GM19395 (cell line): ENCODE measurements around the gene ZSCAN31.

Experiments
- ATAC-seq: cut with Tn5 transposase; IDR thresholded peaks from one replicate; pipeline ENCODE4 v1.9.1; 2021; ENCODE audit warnings: mild to moderate bottlenecking, moderate library complexity; ENCODE audit not compliant: unreplicated experiment

ZSCAN31 gene

GRCh38 chr6:28353981-28354676 is 18.2 kb upstream of the ZSCAN31 start:
- ATAC-seq: no peak

DNA sequence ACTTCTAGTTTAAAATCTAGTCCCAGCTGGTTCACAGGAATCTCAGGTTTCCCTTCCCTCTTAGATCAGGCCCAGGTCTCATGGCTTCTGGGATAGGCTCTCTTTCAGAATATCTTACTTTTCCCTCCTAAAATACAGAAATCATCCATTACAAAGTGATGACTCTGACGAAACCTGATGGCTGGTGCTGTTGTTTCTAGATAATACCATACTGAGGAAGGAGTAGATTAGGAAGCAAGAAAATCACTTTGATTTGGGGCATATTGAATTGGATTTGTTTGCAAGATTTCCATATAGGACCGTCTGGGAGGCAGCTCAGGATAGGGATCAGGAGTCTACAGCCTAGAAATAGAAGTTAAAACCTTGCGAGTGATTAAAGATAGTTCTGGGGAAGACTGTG is 17.4 kb upstream of the ZSCAN31 start:
- no peak for ATAC-seq

DNA sequence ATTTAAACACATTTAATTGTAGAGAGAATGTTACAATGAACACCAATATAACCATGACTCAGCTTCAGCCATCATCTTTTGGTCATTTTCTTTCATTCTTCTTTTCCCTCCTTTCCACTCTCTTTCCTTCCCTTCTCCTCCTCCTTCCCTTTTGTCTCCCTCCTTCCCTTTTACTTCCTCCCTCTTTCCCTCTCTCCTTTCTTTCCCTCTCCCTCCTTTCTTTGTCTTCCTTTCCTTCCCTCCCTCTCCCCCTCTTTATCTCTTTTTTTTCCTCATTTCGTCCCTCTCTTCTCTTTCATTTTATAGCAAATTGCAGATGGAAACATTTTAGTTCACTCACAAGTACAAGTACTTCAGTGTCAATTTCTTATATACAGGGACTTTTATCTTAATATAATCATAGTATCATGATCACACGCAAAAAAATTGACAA is 15.6 kb upstream of the ZSCAN31 start:
- no peak for ATAC-seq

- no peak for ATAC-seq
These were observed 15.1 kb upstream of the ZSCAN31 start for GRCh38 chr6:28351087-28351486.

- peak; percentile 95 for ATAC-seq
These were observed 14.2 kb upstream of the ZSCAN31 start, which contains the start of gene ZKSCAN3 for GRCh38 chr6:28349892-28350737. TSS of gene ZKSCAN3 (plus strand) at chr6:28349947. CDS start at chr6:28359587, 9,640 bp downstream.

GRCh38 chr6:28349344-28349891 is 13.5 kb upstream of the ZSCAN31 start:
- ATAC-seq: peak; percentile 36

- ATAC-seq: no peak
These were observed 11.2 kb upstream of the ZSCAN31 start for GRCh38 chr6:28347119-28347518.

GRCh38 chr6:28345201-28345600 is 9.3 kb upstream of the ZSCAN31 start:
- ATAC-seq: no peak

GRCh38 chr6:28343898-28344677 is 8.1 kb upstream of the ZSCAN31 start:
- ATAC-seq: no peak

DNA sequence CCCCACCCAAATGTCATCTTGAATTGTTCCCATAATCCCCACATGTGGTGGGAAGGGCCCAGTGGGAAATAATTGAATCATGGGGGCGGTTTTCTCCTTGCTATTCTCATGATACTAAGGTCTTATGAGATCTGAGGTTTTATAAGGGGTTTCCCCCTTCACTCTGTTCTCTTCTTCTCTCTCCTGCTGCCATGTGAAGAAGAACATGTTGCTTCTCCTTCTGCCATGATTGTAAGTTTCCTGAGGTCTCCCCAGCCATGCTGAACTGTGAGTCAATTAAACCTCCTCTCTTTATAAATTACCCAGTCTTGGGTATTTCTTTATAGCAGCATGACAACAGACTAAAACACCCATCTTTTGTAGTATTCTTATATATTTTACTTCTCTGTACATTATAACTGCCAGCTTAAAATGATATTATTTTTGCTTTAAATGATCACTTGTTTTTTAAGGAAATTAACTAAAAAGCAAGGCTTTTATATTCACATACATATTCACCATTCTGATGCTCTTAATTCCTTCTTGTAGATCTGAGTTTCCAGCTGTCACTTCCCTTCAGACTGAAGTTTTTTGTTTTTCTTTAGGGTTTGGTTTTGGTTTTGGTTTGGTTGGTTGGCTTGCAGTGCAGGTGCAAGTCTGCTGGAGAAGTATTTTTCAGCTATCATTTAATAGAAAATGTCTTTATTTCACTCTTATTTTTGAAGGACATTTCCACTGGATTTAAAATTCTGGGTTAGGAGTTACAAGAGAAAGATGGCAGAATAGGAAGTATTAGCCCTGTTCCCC is 4.6 kb upstream of the ZSCAN31 start:
- no peak for ATAC-seq

DNA sequence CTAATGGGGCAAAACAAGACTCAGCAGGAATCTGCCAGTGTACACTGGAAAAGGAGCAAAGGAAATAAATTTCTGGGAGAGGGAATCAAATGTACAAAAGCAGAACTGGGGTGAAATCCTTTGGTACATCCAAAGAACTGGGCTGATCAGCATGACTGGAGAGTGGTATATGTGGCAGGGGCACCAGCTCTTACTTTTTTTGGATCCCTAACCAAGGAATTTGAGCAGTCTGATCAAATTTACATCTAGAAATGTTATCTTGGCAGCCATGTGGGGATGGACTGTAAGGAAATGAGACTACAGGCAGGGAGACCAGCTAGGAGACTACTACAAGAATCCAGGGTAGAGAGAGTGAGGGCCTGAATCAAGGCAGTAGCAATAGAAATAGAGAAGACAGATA is 1.2 kb upstream of the ZSCAN31 start:
- ATAC-seq: no peak

- ATAC-seq: peak; percentile 53
These were observed 554 bp upstream of the ZSCAN31 start for GRCh38 chr6:28336284-28337120.

- ATAC-seq: no peak
These were observed 846 bp downstream of the ZSCAN31 start for GRCh38 chr6:28335040-28335563.

- no peak for ATAC-seq
These were observed 1.5 kb downstream of the ZSCAN31 start for GRCh38 chr6:28334286-28335039.

GRCh38 chr6:28333599-28334018 is 2.3 kb downstream of the ZSCAN31 start:
- no peak for ATAC-seq

- ATAC-seq: no peak
These were observed 2.9 kb downstream of the ZSCAN31 start for GRCh38 chr6:28333047-28333446.

DNA sequence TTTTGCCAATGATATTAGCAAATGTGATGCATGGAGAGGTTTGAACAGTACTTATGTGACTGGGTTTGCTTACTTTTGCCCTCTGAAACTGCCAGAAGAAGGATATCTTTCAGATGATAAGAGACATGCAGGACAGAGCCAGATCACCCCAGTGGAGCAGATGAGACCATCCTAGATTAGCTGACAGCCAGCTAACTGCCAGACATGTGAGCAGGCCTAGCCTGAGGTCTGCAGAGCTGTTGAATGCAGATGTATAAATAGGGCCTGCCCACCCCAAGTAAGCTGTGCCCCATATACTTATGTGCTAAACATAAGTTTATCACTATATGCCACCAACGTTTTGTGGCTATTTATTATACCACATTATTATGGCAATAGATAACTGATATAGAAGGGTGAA is 5.9 kb downstream of the ZSCAN31 start:
- no peak for ATAC-seq

DNA sequence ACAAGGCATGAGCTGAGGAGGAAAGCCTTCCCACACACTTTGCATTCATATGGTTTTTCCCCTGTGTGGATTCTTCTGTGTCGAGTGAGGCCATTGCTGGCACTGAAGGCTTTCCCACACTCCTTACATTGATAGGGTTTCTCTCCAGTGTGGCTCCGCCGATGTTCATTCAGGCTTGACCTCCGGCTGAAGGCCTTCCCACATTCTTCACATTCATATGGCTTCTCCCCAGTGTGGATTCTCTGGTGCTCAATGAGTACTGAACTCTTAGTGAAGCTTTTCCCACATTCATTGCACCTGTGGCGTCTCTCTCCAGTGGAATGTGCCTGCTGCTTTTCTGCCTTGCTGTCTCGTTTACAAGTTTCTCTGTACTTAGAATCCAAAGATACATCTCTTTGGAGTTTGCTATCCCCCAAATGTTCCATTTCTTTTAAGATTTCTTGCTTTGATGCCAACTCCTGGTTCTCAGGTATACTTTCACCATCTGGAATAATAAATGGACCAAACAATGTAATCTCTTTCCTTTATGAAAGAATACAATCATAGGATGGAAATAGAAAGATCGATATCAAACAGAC is 9.5 kb downstream of the ZSCAN31 start:
- ATAC-seq: no peak
